HG03045 (cell line): ENCODE data around the gene FOSB.
A peak's percentile ranks its signal among the peaks of the same experiment; 100 is the strongest.

Experiments used
- ATAC-seq: cut with Tn5 transposase; IDR thresholded peaks from one replicate; pipeline ENCODE4 v1.9.1; 2021; ENCODE audit warnings: mild to moderate bottlenecking, moderate library complexity; ENCODE audit not compliant: unreplicated experiment

The FOSB gene

GRCh38 chr19:45478454-45479238, 10.8 kb downstream of the FOSB start:
- peak; percentile 62 for ATAC-seq

GRCh38 chr19:45483033-45483432, 15.2 kb downstream of the FOSB start:
- ATAC-seq = no peak

- ATAC-seq = no peak
Measured at GRCh38 chr19:45484273-45484945, 16.6 kb downstream of the FOSB start.

- ATAC-seq = peak; percentile 93
Measured at GRCh38 chr19:45485305-45486077, 17.7 kb downstream of the FOSB start.

GRCh38 chr19:45488708-45489107, 20.9 kb downstream of the FOSB start:
- ATAC-seq = no peak

GRCh38 chr19:45489216-45489855, 21.5 kb downstream of the FOSB start:
- no peak for ATAC-seq

- ATAC-seq = no peak
Measured at GRCh38 chr19:45492137-45492626, 24.4 kb downstream of the FOSB start.

GRCh38 chr19:45492627-45493470, 25.1 kb downstream of the FOSB start:
- ATAC-seq = no peak

- ATAC-seq = no peak
Measured at GRCh38 chr19:45494261-45494916, 26.6 kb downstream of the FOSB start.

GRCh38 chr19:45495178-45495577, 27.4 kb downstream of the FOSB start:
- ATAC-seq = no peak

- ATAC-seq = no peak
Measured at GRCh38 chr19:45496349-45496953, 28.7 kb downstream of the FOSB start.

GRCh38 chr19:45497791-45498190, 30.0 kb downstream of the FOSB start:
- ATAC-seq = no peak

GRCh38 chr19:45498411-45499195, 30.8 kb downstream of the FOSB start, which contains the start of gene PPM1N:
PPM1N (plus strand) TSS chr19:45498443; CDS start chr19:45498473, 30 bp downstream.
- ATAC-seq = no peak

GRCh38 chr19:45499196-45500180, 31.7 kb downstream of the FOSB start:
- no peak for ATAC-seq

GRCh38 chr19:45500918-45501729, 33.3 kb downstream of the FOSB start:
- no peak for ATAC-seq

GRCh38 chr19:45501730-45502014, 33.9 kb downstream of the FOSB start:
- ATAC-seq = no peak
